BLaER1 treated with 17β-estradiol and CSF1 and Interleukin-3, amounts not matched to agents 10 nM and 100 nM (cell line): ENCODE data around the gene PPP1R12A.
"Not testable (repeated sequence)": the region's sequence is repeated elsewhere in the genome, so short reads cannot be mapped to it uniquely, and the experiment has no call there.

Experiments used
- H3K27ac ChIP-seq, 11 experiments: shearing (Covaris generic); formaldehyde crosslinking; 2 replicates each; pipeline ENCODE4 v1.8.1; 2022
- H3K27me3 ChIP-seq, 11 experiments: shearing (Covaris generic); formaldehyde crosslinking; 2 replicates each; pipeline ENCODE4 v1.8.1; 2022
- H3K36me3 ChIP-seq, 11 experiments: shearing (Covaris generic); formaldehyde crosslinking; 2 replicates each; pipeline ENCODE4 v1.8.1; 2022
- H3K4me1 ChIP-seq, 10 experiments: shearing (Covaris generic); formaldehyde crosslinking; 2 replicates each; pipeline ENCODE4 v1.8.1; 2022
- H3K4me2 ChIP-seq, 11 experiments: shearing (Covaris generic); formaldehyde crosslinking; 2 replicates each; pipeline ENCODE4 v1.8.1; 2022
- H3K4me3 ChIP-seq, 10 experiments: shearing (Covaris generic); formaldehyde crosslinking; 2 replicates each; pipeline ENCODE4 v1.8.1; 2022
- H3K9ac ChIP-seq, 11 experiments: shearing (Covaris generic); formaldehyde crosslinking; 2 replicates each; pipeline ENCODE4 v1.8.1; 2022
- H3K9me3 ChIP-seq, 11 experiments: shearing (Covaris generic); formaldehyde crosslinking; replicated peaks in 1 of 11; 2 replicates each; pipeline ENCODE4 v1.8.1; 2022
- H4K20me1 ChIP-seq, 11 experiments: shearing (Covaris generic); formaldehyde crosslinking; 2 replicates each; pipeline ENCODE4 v1.8.1; 2022
- Cebpa-rat ChIP-seq, 11 experiments: shearing (Covaris generic); IDR thresholded peaks; 2 replicates each; pipeline ENCODE4 v1.8.1; 2022

The PPP1R12A gene

DNA sequence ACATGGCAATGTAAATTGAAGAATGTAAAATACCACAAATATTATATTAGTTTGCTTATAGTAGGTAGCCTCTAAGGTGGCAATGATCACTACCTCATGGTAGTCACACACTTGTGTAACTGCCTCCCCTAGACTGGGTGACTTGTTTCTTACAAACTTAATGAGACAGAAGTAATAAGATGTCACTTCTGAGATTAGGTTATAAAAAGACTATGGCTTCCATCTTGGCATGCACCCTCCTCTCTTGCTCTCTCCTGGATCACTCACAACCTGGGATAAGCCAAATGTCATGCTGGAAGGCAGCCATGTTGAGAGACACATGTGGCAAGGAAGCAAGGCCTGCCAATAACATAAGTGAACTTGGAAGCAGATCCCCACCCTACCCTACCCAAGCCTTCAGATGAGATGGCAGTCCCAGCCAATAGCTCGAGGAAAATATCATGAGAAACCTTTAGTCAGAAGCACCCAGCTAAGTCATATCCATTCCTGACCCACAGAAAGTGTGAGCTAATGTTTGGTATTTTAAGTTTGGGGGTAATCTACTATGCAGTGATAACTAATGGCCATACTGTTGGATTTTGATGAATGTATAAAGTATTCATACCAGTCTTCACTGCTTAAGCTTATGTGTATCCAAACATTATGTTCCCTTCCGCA is 43.3 kb downstream of the PPP1R12A start:
- H3K9me3 ChIP-seq, result 0 out of 22 replicates have a peak, but pooled peaks cover 0 to 5% (median 0%) of the 10 kb centered on the region in 11 experiments
- no peaks in the 10 kb centered on the region for H3K27me3 ChIP-seq
- no peak overlapping the region for H3K27ac ChIP-seq
- no peak overlapping the region for H3K4me2 ChIP-seq
- peaks cover 0 to 52% (median 0%) of the 10 kb centered on the region in 10 experiments; a peak in 6 of 20 replicates for H3K4me1 ChIP-seq
- peaks cover 0 to 31% (median 12%) of the 10 kb centered on the region in 11 experiments; a peak in 10 of 22 replicates for H3K36me3 ChIP-seq
- H3K4me3 ChIP-seq, result no peak overlapping the region
- no peak overlapping the region for H3K9ac ChIP-seq
- peaks cover 62 to 99% (median 93%) of the 10 kb centered on the region in 11 experiments for H4K20me1 ChIP-seq
- TF ChIP-seq Cebpa-rat (IDR thresholded peaks at IDR 0.05), result no peak

DNA sequence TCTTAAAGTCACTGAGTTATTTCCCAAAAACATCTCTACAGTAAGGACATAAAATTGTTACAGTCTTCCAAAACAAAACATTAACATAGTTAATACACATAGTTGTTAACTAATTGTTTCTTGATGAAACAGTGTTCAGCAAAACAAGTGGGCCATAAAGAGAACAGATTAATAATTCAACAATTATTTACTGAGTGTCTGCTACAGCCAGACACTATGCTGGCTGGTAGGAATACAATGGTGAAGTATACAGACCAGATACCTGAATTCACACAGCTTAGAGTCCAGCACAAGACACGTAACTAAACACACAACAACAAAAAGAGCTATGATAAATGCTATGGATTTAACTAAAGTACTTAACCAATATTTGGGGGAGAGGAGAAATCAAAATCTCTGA is 47.0 kb downstream of the PPP1R12A start:
- Histone ChIP-seq H4K20me1 (peaks cover 37 to 99% (median 89%) of the 10 kb centered on the region in 11 experiments), H3K4me2 (peak overlapping the region in 1 of 11 experiments; percentile 25; a peak in 1 of 22 replicates)
- no peak for TF ChIP-seq Cebpa-rat (IDR thresholded peaks at IDR 0.05)

DNA sequence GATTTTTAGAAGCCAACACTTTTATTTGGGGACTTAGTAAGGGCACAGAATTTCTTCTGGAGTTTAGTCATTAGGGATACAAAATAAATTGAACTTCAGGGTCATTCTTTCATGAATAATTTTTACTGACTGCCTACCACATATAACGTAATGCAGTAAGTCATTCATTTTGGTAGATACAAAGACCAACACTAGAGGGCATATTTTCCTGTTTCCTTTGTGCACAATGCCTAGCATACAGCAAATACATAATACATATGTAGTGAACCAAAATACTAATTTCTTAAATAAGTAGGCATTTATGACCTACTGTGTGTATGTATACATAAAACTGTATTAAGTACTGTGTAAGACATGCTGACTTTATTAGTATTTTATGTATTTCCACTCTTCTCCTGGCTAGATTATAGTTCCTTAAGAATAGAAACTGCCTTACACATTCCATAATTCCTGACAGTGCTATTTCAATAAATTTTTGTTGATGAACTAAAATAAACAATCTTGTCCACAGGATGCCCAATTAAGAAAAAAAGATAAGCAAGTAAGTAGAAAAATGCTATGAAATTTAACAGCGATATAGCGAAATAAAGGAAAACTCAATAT is 47.9 kb downstream of the PPP1R12A start:
- peaks cover 7 to 80% (median 16%) of the 10 kb centered on the region in 10 experiments; a peak in 15 of 20 replicates for H3K4me1 ChIP-seq
- H3K4me3 ChIP-seq, result no peak overlapping the region
- H3K9me3 ChIP-seq, result peaks cover 0 to 9% (median 0%) of the 10 kb centered on the region in 11 experiments; a peak in 2 of 22 replicates
- peak overlapping the region in 1 of 11 experiments; percentile 83; a peak in 2 of 22 replicates for H3K4me2 ChIP-seq
- H3K36me3 ChIP-seq, result peaks cover 0 to 38% (median 16%) of the 10 kb centered on the region in 11 experiments; a peak in 14 of 22 replicates
- peaks cover 45 to 100% (median 89%) of the 10 kb centered on the region in 11 experiments for H4K20me1 ChIP-seq
- H3K27me3 ChIP-seq, result no peaks in the 10 kb centered on the region
- H3K9ac ChIP-seq, result no peak overlapping the region
- TF ChIP-seq Cebpa-rat (IDR thresholded peaks at IDR 0.05), result no peak
- no peak overlapping the region for H3K27ac ChIP-seq

More for the DNA sequence above, 47.0 kb downstream of the PPP1R12A start:
- H3K9ac ChIP-seq, result no peak overlapping the region
- H3K4me3 ChIP-seq, result no peak overlapping the region
- peaks cover 7 to 72% (median 16%) of the 10 kb centered on the region in 10 experiments; a peak in 15 of 20 replicates for H3K4me1 ChIP-seq
- H3K27me3 ChIP-seq, result no peaks in the 10 kb centered on the region
- no peak overlapping the region for H3K27ac ChIP-seq
- H3K36me3 ChIP-seq, result peaks cover 0 to 37% (median 12%) of the 10 kb centered on the region in 11 experiments; a peak in 13 of 22 replicates
- peaks cover 0 to 6% (median 0%) of the 10 kb centered on the region in 11 experiments; a peak in 1 of 22 replicates for H3K9me3 ChIP-seq

DNA sequence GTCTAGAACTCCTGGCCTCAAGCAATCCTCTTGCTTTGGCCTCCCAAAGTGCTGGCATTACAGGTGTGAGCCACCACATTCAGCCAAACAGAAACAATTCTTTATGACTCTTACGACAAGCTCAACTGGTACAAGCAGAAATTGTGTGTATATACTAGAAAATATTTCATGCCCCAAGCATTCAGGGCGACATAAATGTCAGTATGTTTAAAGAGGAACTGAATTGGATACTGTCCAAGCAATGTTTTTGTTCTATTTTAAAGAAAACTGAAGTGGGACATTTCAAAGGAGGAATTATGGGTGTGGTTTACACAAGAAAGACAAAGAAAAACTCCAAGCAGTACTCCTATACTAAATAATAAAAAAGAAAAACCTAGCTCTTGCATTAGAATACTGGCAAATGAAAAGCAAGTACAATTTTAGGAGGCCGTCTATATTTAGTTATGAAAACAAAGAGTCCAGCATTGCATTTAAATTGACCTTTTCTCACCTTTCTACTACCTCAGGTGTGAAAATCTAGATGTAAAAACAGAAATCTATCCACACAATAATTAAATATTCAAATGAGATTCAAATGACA is 48.9 kb downstream of the PPP1R12A start:
- Histone ChIP-seq H3K4me1 (peaks cover 7 to 90% (median 16%) of the 10 kb centered on the region in 10 experiments; a peak in 15 of 20 replicates), H3K36me3 (peaks cover 0 to 35% (median 19%) of the 10 kb centered on the region in 11 experiments; a peak in 12 of 22 replicates), H3K9me3 (peaks cover 0 to 9% (median 0%) of the 10 kb centered on the region in 11 experiments; a peak in 2 of 22 replicates), H3K9ac (no peak overlapping the region; a peak in 1 of 22 replicates), H3K27me3 (no peaks in the 10 kb centered on the region), H3K27ac (peak overlapping the region in 4 of 11 experiments; percentile 8 to 39 (median 16); a peak in 2 of 22 replicates), H3K4me3 (no peak overlapping the region), H3K4me2 (peak overlapping the region in 9 of 11 experiments; percentile 8 to 83 (median 36); a peak in 14 of 22 replicates), H4K20me1 (peaks cover 45 to 100% (median 89%) of the 10 kb centered on the region in 11 experiments)
- no peak for TF ChIP-seq Cebpa-rat (IDR thresholded peaks at IDR 0.05)

DNA sequence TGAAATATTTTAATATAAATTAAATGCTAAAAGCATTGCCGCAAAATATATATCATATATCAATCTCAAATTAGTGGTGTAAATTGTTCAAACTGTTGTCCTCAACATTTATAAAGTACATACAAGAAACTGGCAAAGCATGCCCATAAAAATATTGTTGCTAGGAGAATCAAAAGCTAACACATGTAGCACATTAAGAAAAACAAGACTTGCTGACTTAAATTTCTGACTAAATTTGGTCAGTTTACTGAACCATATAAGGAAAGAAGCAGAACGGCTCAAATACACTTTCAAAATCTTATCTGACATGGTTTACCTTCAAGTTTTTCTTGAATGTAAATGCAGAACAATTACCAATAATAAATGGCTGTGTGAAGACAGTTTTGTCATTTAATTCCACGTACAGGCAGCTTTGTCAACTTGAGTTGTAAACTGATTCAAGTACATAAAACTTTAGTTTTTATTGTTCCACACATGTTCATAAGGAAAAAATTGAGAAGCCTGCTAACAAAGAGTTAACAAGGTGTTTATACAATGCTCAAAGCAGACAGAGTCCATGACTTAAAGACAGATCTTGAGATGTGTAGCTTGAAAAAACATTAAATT is 50.4 kb downstream of the PPP1R12A start:
- TF ChIP-seq Cebpa-rat (IDR thresholded peaks at IDR 0.05), result no peak
- Histone ChIP-seq H3K9me3 (peaks cover 0 to 9% (median 0%) of the 10 kb centered on the region in 11 experiments; a peak in 2 of 22 replicates), H3K36me3 (peaks cover 0 to 40% (median 19%) of the 10 kb centered on the region in 11 experiments; a peak in 12 of 22 replicates), H3K4me3 (no peak overlapping the region), H3K27me3 (no peaks in the 10 kb centered on the region), H3K4me1 (peaks cover 7 to 83% (median 16%) of the 10 kb centered on the region in 10 experiments; a peak in 15 of 20 replicates), H4K20me1 (peaks cover 46 to 100% (median 91%) of the 10 kb centered on the region in 11 experiments), H3K4me2 (peak overlapping the region in 2 of 11 experiments; percentile 12 to 83; a peak in 3 of 22 replicates), H3K9ac (no peak overlapping the region), H3K27ac (no peak overlapping the region)

DNA sequence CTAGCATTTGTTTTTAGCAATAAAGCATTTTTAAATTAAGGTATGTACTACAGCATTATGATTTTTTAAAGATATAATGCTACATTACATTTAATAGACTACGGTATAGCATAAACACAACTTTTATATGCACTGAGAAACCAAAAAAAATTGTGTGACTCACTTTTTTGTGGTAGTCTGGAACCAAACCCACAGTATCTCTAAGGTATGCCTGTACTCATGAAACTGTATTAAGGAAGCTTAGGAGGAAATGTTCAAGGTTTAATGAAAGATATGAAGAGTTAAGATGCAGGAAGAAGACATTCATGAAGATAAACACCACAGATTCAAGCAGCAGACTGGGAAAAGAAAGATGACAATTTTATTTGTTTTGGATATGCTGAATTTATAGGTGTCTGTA is 51.7 kb downstream of the PPP1R12A start:
- Histone ChIP-seq H3K36me3 (peaks cover 6 to 53% (median 24%) of the 10 kb centered on the region in 11 experiments; a peak in 15 of 22 replicates), H3K4me2 (peak overlapping the region in 2 of 11 experiments; percentile 22 to 25; a peak in 2 of 22 replicates), H3K27ac (no peak overlapping the region), H3K4me3 (no peak overlapping the region), H3K9ac (no peak overlapping the region), H3K9me3 (peaks cover 0 to 11% (median 6%) of the 10 kb centered on the region in 11 experiments; a peak in 3 of 22 replicates), H4K20me1 (peaks cover 33 to 100% (median 89%) of the 10 kb centered on the region in 11 experiments; a peak in 21 of 22 replicates), H3K4me1 (peaks cover 7 to 70% (median 16%) of the 10 kb centered on the region in 10 experiments; a peak in 15 of 20 replicates), H3K27me3 (no peaks in the 10 kb centered on the region)
- TF ChIP-seq Cebpa-rat (IDR thresholded peaks at IDR 0.05), result no peak

DNA sequence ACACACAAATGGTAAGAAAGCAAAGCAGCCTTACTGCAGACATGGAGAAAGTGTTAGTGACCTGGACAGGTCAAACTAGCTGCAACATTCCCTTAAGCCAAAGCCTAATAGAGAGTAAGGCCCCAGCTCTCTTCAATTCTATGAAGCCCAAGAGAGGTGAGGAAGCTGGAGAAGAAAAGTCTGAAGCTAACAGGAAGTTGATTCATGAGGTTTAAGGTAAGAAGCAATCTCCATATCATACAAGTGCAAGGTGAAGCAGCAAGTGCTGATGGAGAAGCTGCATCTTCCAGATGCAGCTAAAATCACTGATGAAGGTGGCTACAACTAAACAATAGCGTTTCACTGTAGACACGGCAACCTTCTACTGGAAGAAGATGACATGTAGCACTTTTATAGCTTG is 53.5 kb downstream of the PPP1R12A start:
- TF ChIP-seq Cebpa-rat (IDR thresholded peaks at IDR 0.05), result no peak
- Histone ChIP-seq H3K27me3 (no peaks in the 10 kb centered on the region), H3K9me3 (peaks cover 0 to 11% (median 6%) of the 10 kb centered on the region in 11 experiments; a peak in 3 of 22 replicates), H3K4me2 (no peak overlapping the region), H3K4me3 (no peak overlapping the region), H3K36me3 (peaks cover 13 to 71% (median 30%) of the 10 kb centered on the region in 11 experiments; a peak in 18 of 22 replicates), H3K27ac (no peak overlapping the region), H3K9ac (no peak overlapping the region), H3K4me1 (peaks cover 6 to 63% (median 14%) of the 10 kb centered on the region in 10 experiments; a peak in 16 of 20 replicates), H4K20me1 (peaks cover 32 to 100% (median 89%) of the 10 kb centered on the region in 11 experiments; a peak in 20 of 22 replicates)

DNA sequence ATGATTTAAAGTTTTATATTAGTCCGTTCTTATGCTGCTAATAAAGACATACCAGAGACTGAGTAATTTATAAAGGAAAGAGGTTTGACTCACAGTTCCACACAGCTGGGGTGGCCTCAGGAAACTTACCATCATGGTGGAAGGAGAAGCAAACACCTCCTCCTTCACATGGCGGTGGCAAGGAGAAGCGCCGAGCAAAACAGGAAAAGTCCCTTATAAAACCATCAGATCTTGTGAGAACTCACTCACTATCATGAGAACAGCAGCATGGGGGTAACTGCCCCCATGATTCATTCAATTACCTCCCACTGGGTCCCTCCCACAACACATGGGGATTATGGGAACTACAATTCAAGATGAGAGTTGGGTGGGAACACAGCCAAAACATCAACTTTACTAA is 56.4 kb downstream of the PPP1R12A start:
- H3K9ac ChIP-seq, H3K27me3 ChIP-seq, H3K4me3 ChIP-seq, H3K4me2 ChIP-seq, H3K27ac ChIP-seq: not testable (repeated sequence)
- H3K36me3 ChIP-seq, result peaks cover 13 to 66% (median 34%) of the 10 kb centered on the region in 11 experiments; a peak in 18 of 22 replicates
- peaks cover 0 to 11% (median 6%) of the 10 kb centered on the region in 11 experiments; a peak in 3 of 22 replicates for H3K9me3 ChIP-seq
- H4K20me1 ChIP-seq, result peaks cover 44 to 98% (median 89%) of the 10 kb centered on the region in 11 experiments; a peak in 19 of 22 replicates
- H3K4me1 ChIP-seq, result peaks cover 0 to 54% (median 2%) of the 10 kb centered on the region in 10 experiments; a peak in 8 of 20 replicates
